Measurements from ENCODE around the gene CEP68.
"Not testable (repeated sequence)": the region's sequence is repeated elsewhere in the genome, so short reads cannot be mapped to it uniquely, and the experiment has no call there.

CEP68 gene

DNA sequence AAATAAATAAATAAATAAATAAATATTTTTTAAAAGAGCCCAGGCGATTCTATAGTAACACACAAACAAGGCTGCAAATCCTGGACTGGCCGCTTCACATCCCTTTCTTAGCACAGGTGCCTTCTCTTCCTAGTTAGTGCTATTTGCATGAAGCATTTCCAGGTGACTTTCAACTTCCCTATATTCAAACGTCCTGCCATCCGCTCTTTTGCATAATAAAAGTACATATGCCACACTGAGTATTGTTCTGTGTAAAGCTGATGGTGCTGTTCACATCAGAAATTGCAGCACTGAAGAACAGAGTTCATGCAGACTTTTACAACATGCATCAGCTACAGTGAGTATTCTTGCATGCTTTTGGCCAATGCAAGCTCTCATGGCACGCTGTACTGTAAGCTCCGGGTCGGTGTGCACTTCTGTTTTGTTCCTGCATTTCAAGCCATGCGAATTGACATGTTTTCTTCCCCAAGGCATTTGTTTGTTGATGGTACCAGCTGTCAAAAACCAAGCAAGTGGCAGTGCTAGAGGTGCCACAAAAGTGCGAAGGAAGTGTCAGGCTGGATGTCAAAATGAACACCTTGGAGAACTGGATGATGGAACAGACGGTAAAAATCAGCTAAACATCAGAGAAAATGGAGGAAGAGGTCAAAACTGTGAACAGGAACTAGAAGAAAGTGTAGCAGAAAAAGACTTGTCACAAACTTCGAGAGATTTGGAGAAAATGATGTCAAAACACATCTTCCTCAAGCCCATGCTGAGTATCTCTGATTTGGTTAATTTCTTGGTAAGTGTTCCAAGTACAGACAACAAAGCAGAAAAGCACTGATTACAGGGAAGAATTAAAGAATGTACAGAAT is 25.5 kb upstream of the CEP68 start:
- H3K4me1 ChIP-seq (ENCODE audit: control insufficient read depth in 2 of 2, insufficient read depth in 2 of 2, low read length in 2 of 2) = peaks cover 22 to 32% of the 10 kb centered on the region in 2 donors
- no peaks in the 10 kb centered on the region for H3K27me3 ChIP-seq (ENCODE audit: control insufficient read depth in 2 of 2, insufficient read depth in 2 of 2, low read length in 2 of 2)
- H3K9ac ChIP-seq (ENCODE audit: low read depth in 1 of 2, low read length in 2 of 2) = peak overlapping the region; percentile 45 to 57
- H3K9me3 ChIP-seq (ENCODE audit: control insufficient read depth in 2 of 2, low read length in 2 of 2) = no peaks in the 10 kb centered on the region
- H3K36me3 ChIP-seq (ENCODE audit: control insufficient read depth in 2 of 2, insufficient read depth in 2 of 2, low read length in 2 of 2) = no peaks in the 10 kb centered on the region
- peak overlapping the region; percentile 86 to 90 for H3K27ac ChIP-seq (ENCODE audit: low read depth in 2 of 2, low read length in 2 of 2)
- H3K4me3 ChIP-seq (ENCODE audit: low read length in 2 of 2) = peak overlapping the region; percentile 33 to 69

GRCh38 chr2:65031341-65032018 is 24.7 kb upstream of the CEP68 start:
- peak overlapping the region; percentile 45 to 57 for H3K9ac ChIP-seq (ENCODE audit: low read depth in 1 of 2, low read length in 2 of 2)
- no peaks in the 10 kb centered on the region for H3K9me3 ChIP-seq (ENCODE audit: control insufficient read depth in 2 of 2, low read length in 2 of 2)
- H3K36me3 ChIP-seq (ENCODE audit: control insufficient read depth in 2 of 2, insufficient read depth in 2 of 2, low read length in 2 of 2) = no peaks in the 10 kb centered on the region
- peak overlapping the region; percentile 33 to 69 for H3K4me3 ChIP-seq (ENCODE audit: low read length in 2 of 2)
- peak overlapping the region; percentile 86 to 90 for H3K27ac ChIP-seq (ENCODE audit: low read depth in 2 of 2, low read length in 2 of 2)
- no peaks in the 10 kb centered on the region for H3K27me3 ChIP-seq (ENCODE audit: control insufficient read depth in 2 of 2, insufficient read depth in 2 of 2, low read length in 2 of 2)
- peaks cover 22 to 29% of the 10 kb centered on the region in 2 donors for H3K4me1 ChIP-seq (ENCODE audit: control insufficient read depth in 2 of 2, insufficient read depth in 2 of 2, low read length in 2 of 2)

GRCh38 chr2:65032019-65032975 is 23.9 kb upstream of the CEP68 start:
- H3K4me3 ChIP-seq (ENCODE audit: low read length in 2 of 2) = peak overlapping the region; percentile 33 to 69

DNA sequence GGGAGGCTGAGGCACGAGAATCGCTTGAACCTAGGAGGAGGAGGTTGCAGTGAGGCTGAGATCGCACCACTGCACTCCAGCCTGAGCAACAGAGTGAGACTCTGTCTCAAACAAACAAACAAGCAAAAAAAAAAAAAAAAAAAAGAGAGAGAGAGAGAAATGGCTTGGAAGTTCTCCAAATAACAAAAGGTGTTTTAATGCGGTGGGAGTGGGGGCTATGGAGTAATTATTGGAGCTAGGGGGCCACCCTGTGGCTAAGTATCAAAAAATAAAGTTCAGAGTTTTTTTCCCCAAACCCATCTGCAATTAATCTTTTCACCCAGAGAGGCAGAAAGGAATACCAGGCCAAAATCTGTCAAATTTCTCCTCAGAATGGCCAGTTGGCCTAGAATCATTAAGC is 23.0 kb upstream of the CEP68 start:
- Histone ChIP-seq H3K27ac (ENCODE audit: low read depth in 2 of 2, low read length in 2 of 2) (no peak overlapping the region), H3K36me3 (ENCODE audit: control insufficient read depth in 2 of 2, insufficient read depth in 2 of 2, low read length in 2 of 2) (peaks cover 0 to 3% of the 10 kb centered on the region in 2 donors), H3K4me3 (ENCODE audit: low read length in 2 of 2) (no peak overlapping the region), H3K9ac (ENCODE audit: low read depth in 1 of 2, low read length in 2 of 2) (no peak overlapping the region), H3K9me3 (ENCODE audit: control insufficient read depth in 2 of 2, low read length in 2 of 2) (no peaks in the 10 kb centered on the region), H3K27me3 (ENCODE audit: control insufficient read depth in 2 of 2, insufficient read depth in 2 of 2, low read length in 2 of 2) (no peaks in the 10 kb centered on the region), H3K4me1 (ENCODE audit: control insufficient read depth in 2 of 2, insufficient read depth in 2 of 2, low read length in 2 of 2) (peaks cover 22 to 29% of the 10 kb centered on the region in 2 donors)

More at GRCh38 chr2:65032019-65032975, 23.9 kb upstream of the CEP68 start:
- Histone ChIP-seq H3K9ac (ENCODE audit: low read depth in 1 of 2, low read length in 2 of 2) (peak overlapping the region; percentile 57 to 62), H3K36me3 (ENCODE audit: control insufficient read depth in 2 of 2, insufficient read depth in 2 of 2, low read length in 2 of 2) (no peaks in the 10 kb centered on the region), H3K27me3 (ENCODE audit: control insufficient read depth in 2 of 2, insufficient read depth in 2 of 2, low read length in 2 of 2) (no peaks in the 10 kb centered on the region), H3K27ac (ENCODE audit: low read depth in 2 of 2, low read length in 2 of 2) (peak overlapping the region; percentile 86 to 90), H3K4me1 (ENCODE audit: control insufficient read depth in 2 of 2, insufficient read depth in 2 of 2, low read length in 2 of 2) (peaks cover 22 to 29% of the 10 kb centered on the region in 2 donors), H3K9me3 (ENCODE audit: control insufficient read depth in 2 of 2, low read length in 2 of 2) (no peaks in the 10 kb centered on the region)

GRCh38 chr2:65033667-65034066 is 22.5 kb upstream of the CEP68 start:
- H3K27me3 ChIP-seq (ENCODE audit: control insufficient read depth in 2 of 2, insufficient read depth in 2 of 2, low read length in 2 of 2); H3K36me3 ChIP-seq (ENCODE audit: control insufficient read depth in 2 of 2, insufficient read depth in 2 of 2, low read length in 2 of 2); H3K4me3 ChIP-seq (ENCODE audit: low read length in 2 of 2); H3K9ac ChIP-seq (ENCODE audit: low read depth in 1 of 2, low read length in 2 of 2); H3K27ac ChIP-seq (ENCODE audit: low read depth in 2 of 2, low read length in 2 of 2); H3K9me3 ChIP-seq (ENCODE audit: control insufficient read depth in 2 of 2, low read length in 2 of 2): not testable (repeated sequence)
- H3K4me1 ChIP-seq (ENCODE audit: control insufficient read depth in 2 of 2, insufficient read depth in 2 of 2, low read length in 2 of 2) = peaks cover 22 to 29% of the 10 kb centered on the region in 2 donors

DNA sequence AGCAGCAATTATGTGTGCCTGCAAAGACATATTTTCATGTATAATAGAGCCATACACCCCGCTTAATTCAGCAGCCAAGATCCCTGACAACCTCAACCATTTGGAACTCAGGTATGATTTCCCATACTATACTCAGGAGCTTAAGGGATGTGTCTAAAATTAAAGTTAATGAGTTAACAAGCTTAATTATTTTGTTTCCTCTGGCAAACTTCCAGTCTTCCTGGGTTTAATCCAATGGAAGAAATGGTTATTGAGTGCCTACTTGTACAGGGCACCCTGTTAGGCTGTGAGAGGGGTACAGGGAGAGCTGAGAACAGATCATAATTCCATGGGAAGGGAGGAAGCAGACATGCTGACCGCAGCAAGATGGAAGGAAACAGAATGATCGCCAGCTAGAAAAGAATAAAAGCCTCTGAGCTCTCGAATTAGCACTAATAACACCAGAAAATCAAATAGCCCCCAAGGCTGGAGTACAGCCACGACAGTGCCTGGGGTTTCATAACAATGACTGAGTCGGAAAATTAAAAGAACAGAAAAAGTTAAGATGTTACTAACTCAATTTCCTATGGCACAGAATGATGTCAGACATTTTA is 20.8 kb upstream of the CEP68 start:
- no peaks in the 10 kb centered on the region for H3K9me3 ChIP-seq (ENCODE audit: control insufficient read depth in 2 of 2, low read length in 2 of 2)

DNA sequence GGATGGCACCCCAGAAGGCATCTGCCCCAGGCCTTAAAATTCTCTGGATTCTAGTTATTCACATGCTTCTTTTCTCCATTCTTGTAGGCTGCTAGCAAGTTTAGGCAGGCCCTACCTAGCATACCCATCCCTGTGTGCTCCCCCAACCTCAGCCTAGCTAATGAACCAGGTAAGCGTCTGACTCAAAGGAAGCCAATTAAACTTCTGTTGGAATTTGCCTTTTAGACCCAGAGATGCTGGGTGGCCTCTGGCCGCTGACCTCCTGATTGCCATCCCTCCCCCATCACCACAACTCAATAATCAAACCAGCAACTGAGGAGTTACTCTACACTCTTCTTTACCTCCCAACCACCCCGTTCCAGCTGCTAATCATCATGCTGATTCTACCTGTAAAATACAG is 19.0 kb upstream of the CEP68 start:
- no peaks in the 10 kb centered on the region for H3K9me3 ChIP-seq (ENCODE audit: control insufficient read depth in 2 of 2, low read length in 2 of 2)
- H3K27me3 ChIP-seq (ENCODE audit: control insufficient read depth in 2 of 2, insufficient read depth in 2 of 2, low read length in 2 of 2) = no peaks in the 10 kb centered on the region
- H3K9ac ChIP-seq (ENCODE audit: low read depth in 1 of 2, low read length in 2 of 2) = no peak overlapping the region
- no peak overlapping the region for H3K27ac ChIP-seq (ENCODE audit: low read depth in 2 of 2, low read length in 2 of 2)
- peaks cover 0 to 3% of the 10 kb centered on the region in 2 donors for H3K36me3 ChIP-seq (ENCODE audit: control insufficient read depth in 2 of 2, insufficient read depth in 2 of 2, low read length in 2 of 2)
- H3K4me1 ChIP-seq (ENCODE audit: control insufficient read depth in 2 of 2, insufficient read depth in 2 of 2, low read length in 2 of 2) = peaks cover 6 to 14% of the 10 kb centered on the region in 2 donors
- H3K4me3 ChIP-seq (ENCODE audit: low read length in 2 of 2) = no peak overlapping the region

More for the DNA sequence above, 20.8 kb upstream of the CEP68 start:
- Histone ChIP-seq H3K4me1 (ENCODE audit: control insufficient read depth in 2 of 2, insufficient read depth in 2 of 2, low read length in 2 of 2) (peaks cover 18 to 28% of the 10 kb centered on the region in 2 donors), H3K4me3 (ENCODE audit: low read length in 2 of 2) (no peak overlapping the region), H3K9ac (ENCODE audit: low read depth in 1 of 2, low read length in 2 of 2) (no peak overlapping the region), H3K36me3 (ENCODE audit: control insufficient read depth in 2 of 2, insufficient read depth in 2 of 2, low read length in 2 of 2) (peaks cover 0 to 3% of the 10 kb centered on the region in 2 donors), H3K27ac (ENCODE audit: low read depth in 2 of 2, low read length in 2 of 2) (no peak overlapping the region), H3K27me3 (ENCODE audit: control insufficient read depth in 2 of 2, insufficient read depth in 2 of 2, low read length in 2 of 2) (no peaks in the 10 kb centered on the region)

- Histone ChIP-seq H3K27ac (ENCODE audit: low read depth in 2 of 2, low read length in 2 of 2) (no peak overlapping the region), H3K9me3 (ENCODE audit: control insufficient read depth in 2 of 2, low read length in 2 of 2) (peaks cover 0 to 2% of the 10 kb centered on the region in 2 donors), H3K9ac (ENCODE audit: low read depth in 1 of 2, low read length in 2 of 2) (no peak overlapping the region), H3K4me1 (ENCODE audit: control insufficient read depth in 2 of 2, insufficient read depth in 2 of 2, low read length in 2 of 2) (peaks cover 2 to 4% of the 10 kb centered on the region in 2 donors), H3K27me3 (ENCODE audit: control insufficient read depth in 2 of 2, insufficient read depth in 2 of 2, low read length in 2 of 2) (no peaks in the 10 kb centered on the region), H3K4me3 (ENCODE audit: low read length in 2 of 2) (no peak overlapping the region), H3K36me3 (ENCODE audit: control insufficient read depth in 2 of 2, insufficient read depth in 2 of 2, low read length in 2 of 2) (peaks cover 0 to 5% of the 10 kb centered on the region in 2 donors)
These were observed 16.6 kb upstream of the CEP68 start for GRCh38 chr2:65039640-65040039.

GRCh38 chr2:65040400-65041261 is 15.6 kb upstream of the CEP68 start:
- Histone ChIP-seq H3K4me1 (ENCODE audit: control insufficient read depth in 2 of 2, insufficient read depth in 2 of 2, low read length in 2 of 2) (peaks cover 0 to 4% of the 10 kb centered on the region in 2 donors), H3K9ac (ENCODE audit: low read depth in 1 of 2, low read length in 2 of 2) (peak overlapping the region in 1 of 2 donors; percentile 42), H3K9me3 (ENCODE audit: control insufficient read depth in 2 of 2, low read length in 2 of 2) (peaks cover 0 to 2% of the 10 kb centered on the region in 2 donors), H3K27ac (ENCODE audit: low read depth in 2 of 2, low read length in 2 of 2) (no peak overlapping the region), H3K36me3 (ENCODE audit: control insufficient read depth in 2 of 2, insufficient read depth in 2 of 2, low read length in 2 of 2) (peaks cover 0 to 6% of the 10 kb centered on the region in 2 donors), H3K4me3 (ENCODE audit: low read length in 2 of 2) (peak overlapping the region; percentile 6 to 13), H3K27me3 (ENCODE audit: control insufficient read depth in 2 of 2, insufficient read depth in 2 of 2, low read length in 2 of 2) (no peaks in the 10 kb centered on the region)
